Osteocyte (in vitro differentiated cells): ENCODE data around the gene TACC2. TPM values are rescaled to one million over a fixed set of nuclear protein-coding genes. Genes with fewer than 3 reads are reported as not detected.

ENCODE experiments used
- DNase-seq: peaks from one replicate; pipeline ENCODE4 v3.0.0; 2021; ENCODE audit warnings: mixed read lengths; ENCODE audit not compliant: unreplicated experiment; ENCODE audit errors: extremely low spot score
- H3K27ac Mint-ChIP-seq: one replicate; pipeline ENCODE4 v1.8.0; 2021; ENCODE audit warnings: mild to moderate bottlenecking, mixed read lengths; ENCODE audit not compliant: unreplicated experiment
- H3K27me3 Mint-ChIP-seq: one replicate; pipeline ENCODE4 v1.8.0; 2021; ENCODE audit warnings: mixed read lengths; ENCODE audit not compliant: unreplicated experiment
- H3K36me3 Mint-ChIP-seq: one replicate; pipeline ENCODE4 v1.8.0; 2021; ENCODE audit warnings: mixed read lengths; ENCODE audit not compliant: unreplicated experiment
- H3K4me1 Mint-ChIP-seq: one replicate; pipeline ENCODE4 v1.8.0; 2021; ENCODE audit warnings: mixed read lengths; ENCODE audit not compliant: unreplicated experiment
- H3K4me3 Mint-ChIP-seq: one replicate; pipeline ENCODE4 v1.8.0; 2021; ENCODE audit warnings: mild to moderate bottlenecking, moderate library complexity, mixed read lengths; ENCODE audit not compliant: unreplicated experiment
- H3K9me3 Mint-ChIP-seq: one replicate; pipeline ENCODE4 v1.8.0; 2021; ENCODE audit warnings: mixed read lengths; ENCODE audit not compliant: unreplicated experiment
- total RNA-seq: library from RNA; stranded (reverse); gene quantifications from 2 replicates; pipeline ENCODE4 v1.2.1, GENCODE V29; 2021
- TF ChIP-seq, protein P1 (sequence below): fragments of 200-600 bp; sonication (generic); IDR thresholded peaks from 2 replicates; pipeline ENCODE4 v1.5.0; 2021; ENCODE audit warnings: antibody characterized with exemption, mild to moderate bottlenecking, moderate library complexity

Gene TACC2
- total RNA-seq, 1 donor from 2014 or later = 64.2 TPM

DNA sequence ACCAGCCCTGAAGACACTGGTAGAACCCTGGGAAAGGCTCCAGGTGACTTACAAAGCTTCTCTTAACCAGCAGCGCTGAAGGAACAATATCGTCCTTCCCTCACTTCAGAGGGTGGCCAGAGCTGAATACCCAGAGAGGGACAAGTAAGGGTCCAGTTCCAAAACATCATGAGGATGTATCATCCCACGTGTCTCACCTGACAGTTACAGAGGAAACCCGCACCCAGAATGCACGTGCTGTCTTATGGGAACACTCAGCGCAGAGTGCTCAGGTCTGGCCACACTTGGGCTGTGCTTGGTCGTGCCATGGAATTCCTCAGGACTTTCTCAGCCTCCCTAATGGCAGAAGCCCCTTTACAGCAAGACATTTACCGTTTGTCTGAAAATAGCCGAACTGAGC is 235.2 kb downstream of the TACC2 start:
- H3K27ac Mint-ChIP-seq = no peak overlapping the region
- no peaks in the 10 kb centered on the region for H3K27me3 Mint-ChIP-seq
- H3K9me3 Mint-ChIP-seq = no peaks in the 10 kb centered on the region
- H3K4me3 Mint-ChIP-seq = no peak overlapping the region
- TF ChIP-seq, protein P1, sequence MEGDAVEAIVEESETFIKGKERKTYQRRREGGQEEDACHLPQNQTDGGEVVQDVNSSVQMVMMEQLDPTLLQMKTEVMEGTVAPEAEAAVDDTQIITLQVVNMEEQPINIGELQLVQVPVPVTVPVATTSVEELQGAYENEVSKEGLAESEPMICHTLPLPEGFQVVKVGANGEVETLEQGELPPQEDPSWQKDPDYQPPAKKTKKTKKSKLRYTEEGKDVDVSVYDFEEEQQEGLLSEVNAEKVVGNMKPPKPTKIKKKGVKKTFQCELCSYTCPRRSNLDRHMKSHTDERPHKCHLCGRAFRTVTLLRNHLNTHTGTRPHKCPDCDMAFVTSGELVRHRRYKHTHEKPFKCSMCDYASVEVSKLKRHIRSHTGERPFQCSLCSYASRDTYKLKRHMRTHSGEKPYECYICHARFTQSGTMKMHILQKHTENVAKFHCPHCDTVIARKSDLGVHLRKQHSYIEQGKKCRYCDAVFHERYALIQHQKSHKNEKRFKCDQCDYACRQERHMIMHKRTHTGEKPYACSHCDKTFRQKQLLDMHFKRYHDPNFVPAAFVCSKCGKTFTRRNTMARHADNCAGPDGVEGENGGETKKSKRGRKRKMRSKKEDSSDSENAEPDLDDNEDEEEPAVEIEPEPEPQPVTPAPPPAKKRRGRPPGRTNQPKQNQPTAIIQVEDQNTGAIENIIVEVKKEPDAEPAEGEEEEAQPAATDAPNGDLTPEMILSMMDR = no peak
- H3K36me3 Mint-ChIP-seq = peaks cover 53% of the 10 kb centered on the region
- no peaks in the 10 kb centered on the region for H3K4me1 Mint-ChIP-seq
- DNase-seq = no peak

DNA sequence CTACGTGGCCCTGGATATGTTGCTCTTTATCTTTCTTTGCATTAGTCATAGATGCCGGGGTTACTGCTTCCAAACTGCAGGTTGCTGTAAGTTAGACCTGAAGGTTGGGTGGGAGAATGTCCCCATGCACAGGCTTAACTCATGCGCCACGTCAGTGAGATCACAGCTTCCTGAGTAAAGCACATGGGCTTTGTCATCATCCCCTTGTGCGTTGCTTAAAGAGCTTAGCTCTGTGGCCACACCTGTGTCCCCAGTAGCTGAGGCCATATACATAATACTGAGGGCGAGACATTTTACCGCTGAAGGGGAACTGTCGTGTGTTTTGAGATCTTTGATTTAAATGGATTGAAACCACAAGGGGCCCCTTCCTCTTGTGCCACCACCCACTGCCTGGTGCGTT is 236.4 kb downstream of the TACC2 start:
- no peak overlapping the region for H3K27ac Mint-ChIP-seq
- H3K4me1 Mint-ChIP-seq = no peaks in the 10 kb centered on the region
- H3K36me3 Mint-ChIP-seq = peaks cover 55% of the 10 kb centered on the region
- H3K27me3 Mint-ChIP-seq = no peaks in the 10 kb centered on the region
- no peak overlapping the region for H3K4me3 Mint-ChIP-seq
- H3K9me3 Mint-ChIP-seq = no peaks in the 10 kb centered on the region
- TF ChIP-seq, protein P1 = no peak
- no peak for DNase-seq

DNA sequence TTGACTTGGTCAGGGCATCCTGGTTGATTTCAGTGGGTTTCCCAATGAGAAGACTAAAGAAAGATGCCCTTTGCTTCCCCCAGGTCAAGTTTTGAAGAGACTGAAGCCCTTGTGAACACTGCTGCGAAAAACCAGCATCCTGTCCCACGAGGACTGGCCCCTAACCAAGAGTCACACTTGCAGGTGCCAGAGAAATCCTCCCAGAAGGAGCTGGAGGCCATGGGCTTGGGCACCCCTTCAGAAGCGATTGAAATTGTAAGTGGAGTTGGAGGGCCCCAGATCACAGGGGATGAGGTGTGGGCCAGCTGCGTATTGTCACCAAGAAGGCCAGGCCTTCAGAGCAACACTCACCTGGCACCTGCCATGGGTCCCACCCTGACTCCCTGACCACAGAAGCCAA is 238.8 kb downstream of the TACC2 start:
- peaks cover 50% of the 10 kb centered on the region for H3K36me3 Mint-ChIP-seq
- no peaks in the 10 kb centered on the region for H3K9me3 Mint-ChIP-seq
- no peak overlapping the region for H3K4me3 Mint-ChIP-seq
- TF ChIP-seq, protein P1 = no peak
- no peak for DNase-seq
- H3K27me3 Mint-ChIP-seq = no peaks in the 10 kb centered on the region
- peaks cover 6% of the 10 kb centered on the region for H3K4me1 Mint-ChIP-seq
- no peak overlapping the region for H3K27ac Mint-ChIP-seq

DNA sequence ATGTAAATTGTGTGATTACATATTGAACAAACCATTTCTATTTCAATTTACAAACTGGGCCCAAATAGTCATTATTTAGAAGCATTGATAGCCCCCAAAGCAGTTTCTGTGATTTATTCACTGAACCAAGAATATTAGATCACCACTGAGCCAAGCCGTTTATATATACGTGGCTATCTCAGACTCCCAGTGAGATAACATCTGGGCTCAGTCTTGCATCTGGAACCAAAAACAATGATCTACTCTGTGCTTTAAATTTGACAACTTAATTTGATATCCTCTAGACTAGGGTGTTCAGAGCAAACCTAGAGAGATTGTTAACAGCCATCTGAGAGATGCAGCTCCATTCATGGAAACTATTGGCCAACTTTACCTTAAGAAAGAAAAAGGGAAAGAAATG is 240.7 kb downstream of the TACC2 start:
- Mint-ChIP-seq H3K36me3 (peaks cover 45% of the 10 kb centered on the region), H3K4me1 (peaks cover 11% of the 10 kb centered on the region), H3K27me3 (no peaks in the 10 kb centered on the region), H3K9me3 (no peaks in the 10 kb centered on the region), H3K27ac (no peak overlapping the region), H3K4me3 (no peak overlapping the region)
- TF ChIP-seq, protein P1 = no peak
- DNase-seq = no peak

DNA sequence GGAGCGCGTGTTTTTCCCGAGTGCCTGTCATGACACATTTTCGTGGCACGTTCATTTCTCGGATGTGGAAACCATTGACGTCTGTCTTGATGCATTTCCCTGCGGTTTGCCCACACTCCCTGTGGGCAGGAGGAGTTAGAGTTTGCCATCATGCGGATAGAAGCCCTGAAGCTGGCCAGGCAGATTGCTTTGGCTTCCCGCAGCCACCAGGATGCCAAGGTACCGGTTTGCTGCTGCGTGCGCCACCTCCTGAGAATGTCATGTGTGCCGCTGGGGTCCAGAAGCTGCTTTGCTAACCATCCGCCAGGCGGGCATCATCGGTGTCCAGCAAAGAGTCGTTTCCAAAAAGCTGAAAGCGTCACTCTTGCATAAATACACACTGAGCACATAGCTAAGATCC is 241.3 kb downstream of the TACC2 start:
- no peaks in the 10 kb centered on the region for H3K9me3 Mint-ChIP-seq
- H3K27me3 Mint-ChIP-seq = no peaks in the 10 kb centered on the region
- H3K27ac Mint-ChIP-seq = no peak overlapping the region
- TF ChIP-seq, protein P1 = no peak
- no peak overlapping the region for H3K4me3 Mint-ChIP-seq
- no peak for DNase-seq
- peaks cover 39% of the 10 kb centered on the region for H3K36me3 Mint-ChIP-seq
- peaks cover 12% of the 10 kb centered on the region for H3K4me1 Mint-ChIP-seq
